ENCODE data around the gene BMPR1A. TPM values are rescaled to one million over a fixed set of nuclear protein-coding genes. Genes with fewer than 3 reads are reported as not detected.

The BMPR1A gene
- total RNA-seq, 2 donors from 2014 or later, result 69.4 to 96.4 TPM

DNA sequence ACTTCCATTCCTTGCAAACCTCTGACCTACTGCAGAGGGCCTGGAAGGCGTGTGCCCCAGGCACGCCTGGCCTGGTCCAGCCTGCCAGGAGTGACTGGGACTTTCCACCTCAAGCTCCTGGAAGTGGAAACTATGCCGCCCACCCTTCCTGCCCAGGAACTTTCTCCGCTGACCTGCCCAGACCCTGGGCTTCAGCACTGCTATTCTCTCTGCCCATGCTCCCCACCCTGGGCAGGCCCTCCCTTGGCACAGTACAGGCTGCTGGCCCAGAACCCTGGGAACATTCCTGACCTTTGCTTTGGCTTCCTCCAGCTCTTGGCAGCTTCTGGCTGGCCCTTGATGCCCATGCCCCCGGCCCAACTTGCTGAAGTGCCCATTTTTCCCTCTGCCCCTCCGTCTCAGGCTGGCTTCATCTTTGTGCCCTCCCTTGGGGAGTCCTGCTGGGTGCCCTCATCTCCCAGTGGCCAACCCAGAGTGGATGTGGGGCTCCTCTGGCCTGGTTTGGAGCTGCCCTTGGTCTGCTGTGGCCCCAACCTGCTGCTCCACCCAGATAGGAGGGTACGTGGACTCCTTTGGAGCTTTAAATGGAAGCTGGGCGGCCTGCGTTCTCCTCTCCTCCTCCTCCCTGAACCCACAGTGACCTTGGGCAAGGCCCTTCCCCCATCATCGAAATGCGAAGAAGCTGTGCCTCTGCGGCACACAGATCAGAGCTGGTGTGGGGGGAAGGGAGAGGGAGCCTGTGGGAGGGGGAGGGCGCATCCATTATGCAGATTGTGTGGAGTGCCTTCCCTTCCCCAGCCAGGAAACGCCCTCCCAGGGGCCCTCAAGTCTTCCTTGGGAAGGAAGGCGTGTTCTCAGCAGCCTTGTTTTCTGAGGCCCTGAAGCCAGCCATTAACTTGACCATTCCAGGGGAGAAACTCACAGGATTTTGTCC lies 197.6 kb downstream of the BMPR1A start:
- Histone ChIP-seq H3K27me3 (ENCODE audit: control insufficient read depth, insufficient read depth, low read length, poor library complexity, severe bottlenecking) (no peaks in the 10 kb centered on the region), H3K36me3 (ENCODE audit: control insufficient read depth, insufficient read depth, low read length) (no peaks in the 10 kb centered on the region), H3K9me3 (ENCODE audit: control insufficient read depth, low read length) (peaks cover 23% of the 10 kb centered on the region), H3K4me1 (ENCODE audit: control insufficient read depth, insufficient read depth, low read length) (peaks cover 15% of the 10 kb centered on the region), H3K9ac (ENCODE audit: extremely low read depth, low read length, poor library complexity, severe bottlenecking) (no peak overlapping the region), H3K27ac (ENCODE audit: low read depth, low read length) (peak overlapping the region; percentile 66), H3K4me3 (ENCODE audit: low read length) (no peak overlapping the region)
- DNase-seq, result peak; percentile 95
- WGBS, 2 experiments (ENCODE audit: insufficient coverage in 1 of 2, insufficient read length in 1 of 2), result 56 to 78% methylated on average over 7 to 15 of the region's 15 CpGs
- TF ChIP-seq, protein P1, sequence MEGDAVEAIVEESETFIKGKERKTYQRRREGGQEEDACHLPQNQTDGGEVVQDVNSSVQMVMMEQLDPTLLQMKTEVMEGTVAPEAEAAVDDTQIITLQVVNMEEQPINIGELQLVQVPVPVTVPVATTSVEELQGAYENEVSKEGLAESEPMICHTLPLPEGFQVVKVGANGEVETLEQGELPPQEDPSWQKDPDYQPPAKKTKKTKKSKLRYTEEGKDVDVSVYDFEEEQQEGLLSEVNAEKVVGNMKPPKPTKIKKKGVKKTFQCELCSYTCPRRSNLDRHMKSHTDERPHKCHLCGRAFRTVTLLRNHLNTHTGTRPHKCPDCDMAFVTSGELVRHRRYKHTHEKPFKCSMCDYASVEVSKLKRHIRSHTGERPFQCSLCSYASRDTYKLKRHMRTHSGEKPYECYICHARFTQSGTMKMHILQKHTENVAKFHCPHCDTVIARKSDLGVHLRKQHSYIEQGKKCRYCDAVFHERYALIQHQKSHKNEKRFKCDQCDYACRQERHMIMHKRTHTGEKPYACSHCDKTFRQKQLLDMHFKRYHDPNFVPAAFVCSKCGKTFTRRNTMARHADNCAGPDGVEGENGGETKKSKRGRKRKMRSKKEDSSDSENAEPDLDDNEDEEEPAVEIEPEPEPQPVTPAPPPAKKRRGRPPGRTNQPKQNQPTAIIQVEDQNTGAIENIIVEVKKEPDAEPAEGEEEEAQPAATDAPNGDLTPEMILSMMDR (conservative IDR thresholded peaks at IDR 0.05), result no peak
- Mint-ChIP-seq H3K36me3 (ENCODE audit: low read depth) (peaks cover 12% of the 10 kb centered on the region), H3K27ac (peak overlapping the region; percentile 87), H3K27me3 (ENCODE audit: insufficient read depth) (no peaks in the 10 kb centered on the region), H3K9me3 (peaks cover 39% of the 10 kb centered on the region), H3K4me1 (peaks cover 13% of the 10 kb centered on the region), H3K4me3 (peak overlapping the region; percentile 26)

GRCh38 chr10:86954681-86955500 lies 198.5 kb downstream of the BMPR1A start:
- peaks cover 16% of the 10 kb centered on the region for H3K4me1 Mint-ChIP-seq
- peak overlapping the region; percentile 66 for H3K27ac ChIP-seq (ENCODE audit: low read depth, low read length)
- H3K36me3 Mint-ChIP-seq (ENCODE audit: low read depth), result peaks cover 12% of the 10 kb centered on the region
- peaks cover 15% of the 10 kb centered on the region for H3K4me1 ChIP-seq (ENCODE audit: control insufficient read depth, insufficient read depth, low read length)
- WGBS, 2 experiments (ENCODE audit: insufficient coverage in 1 of 2, insufficient read length in 1 of 2), result 62 to 69% methylated on average over 7 to 13 of the region's 13 CpGs
- H3K9me3 Mint-ChIP-seq, result peaks cover 39% of the 10 kb centered on the region
- H3K9ac ChIP-seq (ENCODE audit: extremely low read depth, low read length, poor library complexity, severe bottlenecking), result no peak overlapping the region
- no peak overlapping the region for H3K4me3 Mint-ChIP-seq
- TF ChIP-seq, protein P1 (conservative IDR thresholded peaks at IDR 0.05), result no peak
- peak overlapping the region; percentile 87 for H3K27ac Mint-ChIP-seq
- H3K36me3 ChIP-seq (ENCODE audit: control insufficient read depth, insufficient read depth, low read length), result no peaks in the 10 kb centered on the region
- H3K4me3 ChIP-seq (ENCODE audit: low read length), result no peak overlapping the region
- H3K27me3 ChIP-seq (ENCODE audit: control insufficient read depth, insufficient read depth, low read length, poor library complexity, severe bottlenecking), result no peaks in the 10 kb centered on the region
- no peak for DNase-seq
- peaks cover 23% of the 10 kb centered on the region for H3K9me3 ChIP-seq (ENCODE audit: control insufficient read depth, low read length)
- H3K27me3 Mint-ChIP-seq (ENCODE audit: insufficient read depth), result no peaks in the 10 kb centered on the region

DNA sequence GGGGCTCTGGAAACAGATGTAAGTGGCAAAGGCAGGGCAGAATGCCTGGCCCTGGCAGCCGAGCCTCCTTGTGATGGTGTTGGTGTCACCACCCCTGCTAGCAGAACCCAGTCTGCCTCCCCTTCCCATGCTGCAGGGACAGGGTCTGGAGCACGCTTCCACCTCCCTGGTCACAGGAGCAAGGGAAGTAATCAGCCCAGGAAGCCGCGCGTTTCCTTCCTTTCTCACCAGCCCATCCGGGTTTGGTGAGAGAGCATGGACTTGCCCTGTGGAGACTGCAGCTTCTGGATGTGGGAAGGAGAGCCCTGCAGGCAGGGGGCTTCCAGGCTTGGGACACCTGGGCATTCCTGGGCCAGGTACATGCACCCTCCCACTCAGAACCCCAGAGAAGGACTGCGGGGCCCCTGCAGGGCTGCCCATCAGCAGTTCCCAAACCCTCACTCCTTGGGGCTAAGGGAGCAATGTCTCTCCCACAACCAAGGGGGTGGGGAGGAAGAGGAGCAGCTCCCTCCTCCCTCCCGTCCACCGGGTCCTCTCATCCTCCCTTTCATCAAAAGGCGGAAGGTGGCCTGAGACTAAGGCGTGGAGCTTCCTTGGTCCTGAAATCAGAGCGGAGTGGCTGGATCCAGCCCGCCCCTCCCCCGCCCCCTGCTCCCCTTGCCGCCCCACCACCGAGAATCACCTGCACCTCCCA lies 199.2 kb downstream of the BMPR1A start:
- Histone ChIP-seq H3K9ac (ENCODE audit: extremely low read depth, low read length, poor library complexity, severe bottlenecking) (no peak overlapping the region), H3K9me3 (ENCODE audit: control insufficient read depth, low read length) (peaks cover 23% of the 10 kb centered on the region), H3K27ac (ENCODE audit: low read depth, low read length) (no peak overlapping the region), H3K4me1 (ENCODE audit: control insufficient read depth, insufficient read depth, low read length) (peaks cover 15% of the 10 kb centered on the region), H3K36me3 (ENCODE audit: control insufficient read depth, insufficient read depth, low read length) (no peaks in the 10 kb centered on the region), H3K27me3 (ENCODE audit: control insufficient read depth, insufficient read depth, low read length, poor library complexity, severe bottlenecking) (no peaks in the 10 kb centered on the region), H3K4me3 (ENCODE audit: low read length) (no peak overlapping the region)
- Mint-ChIP-seq H3K27me3 (ENCODE audit: insufficient read depth) (no peaks in the 10 kb centered on the region), H3K36me3 (ENCODE audit: low read depth) (peaks cover 10% of the 10 kb centered on the region), H3K4me3 (no peak overlapping the region), H3K4me1 (peaks cover 18% of the 10 kb centered on the region), H3K27ac (no peak overlapping the region), H3K9me3 (peaks cover 35% of the 10 kb centered on the region)
- peak; percentile 76 for DNase-seq
- TF ChIP-seq, protein P1 (conservative IDR thresholded peaks at IDR 0.05), result no peak
- WGBS, 2 experiments (ENCODE audit: insufficient coverage in 1 of 2, insufficient read length in 1 of 2), result 70 to 80% methylated on average over 1 to 15 of the region's 16 CpGs
